HepG2 (cell line): ENCODE data around the gene SPCS2. TPM values are rescaled to one million over a fixed set of nuclear protein-coding genes. Genes with fewer than 3 reads are reported as not detected.

ENCODE experiments used
- CEBPZ ChIP-seq: IDR thresholded peaks from 2 replicates; pipeline ENCODE4 v1.6.1; 2012; ENCODE audit warnings: low read length, improper control_type of control experiment
- CREB1 ChIP-seq, 2 experiments: fragments of 450-650 bp in 1 of 2; IDR thresholded peaks; 2 replicates each; pipeline ENCODE4 v1.6.1; 2016 to 2017; ENCODE audit warnings: control low read depth in 1 of 2, mild to moderate bottlenecking in 1 of 2, missing compliant biosample characterization in 1 of 2, missing genetic modification characterization in 1 of 2
- ERF ChIP-seq: IDR thresholded peaks from 2 replicates; pipeline ENCODE4 v1.6.1; 2018; ENCODE audit warnings: missing biosample characterization, missing genetic modification reagents
- FOXA3 ChIP-seq: IDR thresholded peaks from 2 replicates; pipeline ENCODE4 v1.6.1; 2016; ENCODE audit warnings: missing genetic modification reagents, missing compliant biosample characterization
- GATAD2A ChIP-seq: IDR thresholded peaks from 2 replicates; pipeline ENCODE4 v1.6.1; 2016
- HDAC1 ChIP-seq: sonication (generic); formaldehyde crosslinking; IDR thresholded peaks from 2 replicates; pipeline ENCODE4 v1.5.1; 2020; ENCODE audit warnings: mild to moderate bottlenecking, missing genetic modification reagents
- MYC ChIP-seq: sonication (generic); formaldehyde crosslinking; IDR thresholded peaks from 2 replicates; pipeline ENCODE4 v1.9.0; 2021; ENCODE audit warnings: missing genetic modification reagents, borderline replicate concordance
- NR2C2 ChIP-seq: sonication (generic); formaldehyde crosslinking; IDR thresholded peaks from 2 replicates; pipeline ENCODE4 v1.4.0; 2020; ENCODE audit warnings: missing genetic modification reagents, mild to moderate bottlenecking, moderate library complexity, borderline replicate concordance
- PITX1 ChIP-seq: sonication (generic); formaldehyde crosslinking; IDR thresholded peaks from 2 replicates; pipeline ENCODE4 v1.5.1; 2020; ENCODE audit warnings: mild to moderate bottlenecking, missing genetic modification reagents
- RARA ChIP-seq: IDR thresholded peaks from 2 replicates; pipeline ENCODE4 v1.6.1; 2016; ENCODE audit warnings: missing genetic modification reagents, missing compliant biosample characterization
- RXRB ChIP-seq: IDR thresholded peaks from 2 replicates; pipeline ENCODE4 v1.6.1; 2016; ENCODE audit warnings: borderline replicate concordance, missing genetic modification reagents, missing compliant biosample characterization
- SALL2 ChIP-seq: sonication (generic); formaldehyde crosslinking; IDR thresholded peaks from 2 replicates; pipeline ENCODE4 v1.8.1; 2023; ENCODE audit warnings: mild to moderate bottlenecking, missing genetic modification reagents, inconsistent platforms
- SCMH1 ChIP-seq: sonication (generic); formaldehyde crosslinking; IDR thresholded peaks from 2 replicates; pipeline ENCODE4 v1.9.0; 2021; ENCODE audit warnings: missing genetic modification reagents, mild to moderate bottlenecking, borderline replicate concordance
- SNAPC2 ChIP-seq: sonication (generic); formaldehyde crosslinking; IDR thresholded peaks from 2 replicates; pipeline ENCODE4 v1.8.1; 2022; ENCODE audit warnings: mild to moderate bottlenecking, missing genetic modification reagents
- SRF ChIP-seq: IDR thresholded peaks from 2 replicates; pipeline ENCODE4 v1.6.1; 2011; ENCODE audit warnings: mild to moderate bottlenecking, low read depth, low read length, moderate library complexity
- TEAD3 ChIP-seq: optimal IDR thresholded peaks from 2 replicates; pipeline ENCODE3; 2016; ENCODE audit warnings: borderline replicate concordance
- ZFP62 ChIP-seq: sonication (generic); formaldehyde crosslinking; IDR thresholded peaks from 2 replicates; pipeline ENCODE4 v1.4.0; 2020; ENCODE audit warnings: missing genetic modification reagents
- ZMYM3 ChIP-seq: sonication (generic); formaldehyde crosslinking; IDR thresholded peaks from 2 replicates; pipeline ENCODE4 v1.5.1; 2020; ENCODE audit warnings: mild to moderate bottlenecking, missing genetic modification reagents
- ZNF121 ChIP-seq: sonication (generic); formaldehyde crosslinking; IDR thresholded peaks from 2 replicates; pipeline ENCODE4 v1.5.0; 2020; ENCODE audit warnings: mild to moderate bottlenecking, missing genetic modification reagents
- polyA plus RNA-seq, 8 experiments: library from polyadenylated mRNA; depleted of rRNA in 3 of 8; stranded (reverse) in 7 of 8; unstranded in 1 of 8; fragments of >200 nt; fragmentation: Illumina TruSeq in 4 of 8; extraction: Trizol in 4 of 8; gene quantifications; 2 replicates each; pipeline versions ENCODE4 v1.2.1 to v1.2.3, GENCODE V29; 2011 to 2016; ENCODE audit warnings: low read depth in 4 of 8, missing spikeins in 1 of 8, mixed read lengths in 1 of 8; ENCODE audit not compliant: insufficient read depth in 1 of 8
- total RNA-seq, 5 experiments: library from RNA; depleted of rRNA; stranded (reverse); fragments of >200 nt; fragmentation: Illumina TruSeq; extraction: Trizol; gene quantifications; 2 replicates each; pipeline ENCODE4 v1.2.3, GENCODE V29; 2016; ENCODE audit warnings: low read depth in 1 of 5

Gene SPCS2
- total and polyA plus RNA-seq, 2 of the 13 experiments (the other 11 are each of a cell fraction or from before 2014, with no cell fraction given), result 87.3 to 142 TPM

GRCh38 chr11:74950374-74950969 lies 1.4 kb downstream of the SPCS2 start (continued):
- TF ChIP-seq ZMYM3 (CRISPR knock-in tag), result 0 out of 2 replicates have a peak, but pooled peaks have one; percentile 15
- TF ChIP-seq SALL2 (CRISPR knock-in tag), result no peak
- peak; percentile 67 for TF ChIP-seq RARA (CRISPR knock-in tag)
- no peak for TF ChIP-seq CREB1 (IDR thresholded peaks at IDR 0.05)
- TF ChIP-seq CREB1 (CRISPR knock-in tag; IDR thresholded peaks at IDR 0.05), result no peak
- TF ChIP-seq CEBPZ, result no peak
- TF ChIP-seq PITX1 (CRISPR knock-in tag), result no peak
- no peak for TF ChIP-seq ZFP62
- 0 out of 2 replicates have a peak, but pooled peaks have one; percentile 19 for TF ChIP-seq ERF (CRISPR knock-in tag)
- TF ChIP-seq NR2C2, result peak; percentile 44; the same call in 1 of the 2 replicates
- TF ChIP-seq MYC (CRISPR knock-in tag), result no peak
- TF ChIP-seq RXRB, result 0 out of 2 replicates have a peak, but pooled peaks have one; percentile 43
- 0 out of 2 replicates have a peak, but pooled peaks have one; percentile 28 for TF ChIP-seq HDAC1
- no peak for TF ChIP-seq FOXA3 (CRISPR knock-in tag)
- no peak for TF ChIP-seq SRF
- peak; percentile 33; the same call in 1 of the 2 replicates for TF ChIP-seq GATAD2A (CRISPR knock-in tag)
- peak; percentile 97 for TF ChIP-seq ZNF121 (CRISPR knock-in tag)
- TF ChIP-seq SCMH1 (CRISPR knock-in tag), result no peak
- TF ChIP-seq TEAD3 (CRISPR knock-in tag), result no peak
- no peak for TF ChIP-seq SNAPC2 (CRISPR knock-in tag)
